ENCODE results near the gene HLCS.

HLCS gene

DNA sequence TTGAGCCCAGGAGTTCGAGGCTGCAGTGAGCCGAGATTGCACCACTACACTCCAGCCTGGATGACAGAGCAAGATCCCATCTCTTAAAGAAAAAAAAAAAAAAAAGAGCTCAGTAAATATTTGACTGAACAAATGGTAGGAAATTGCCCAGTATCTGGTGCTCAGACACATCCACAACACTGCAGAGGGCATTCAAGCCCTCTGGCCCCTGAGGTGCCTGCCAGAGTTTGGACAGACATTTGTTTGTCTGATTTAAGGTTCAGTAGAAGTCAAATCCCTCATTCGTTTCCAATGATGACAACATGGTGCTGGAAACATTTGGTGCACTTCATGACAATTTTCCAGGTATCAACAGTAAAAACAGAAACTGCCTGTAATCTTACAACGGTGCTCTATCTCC lies 86.6 kb downstream of the HLCS start:
- DNase-seq = no peak

GRCh38 chr21:36877741-36878140 lies 88.7 kb downstream of the HLCS start:
- no peak for DNase-seq

GRCh38 chr21:36874665-36875064 lies 91.8 kb downstream of the HLCS start:
- DNase-seq = no peak

DNA sequence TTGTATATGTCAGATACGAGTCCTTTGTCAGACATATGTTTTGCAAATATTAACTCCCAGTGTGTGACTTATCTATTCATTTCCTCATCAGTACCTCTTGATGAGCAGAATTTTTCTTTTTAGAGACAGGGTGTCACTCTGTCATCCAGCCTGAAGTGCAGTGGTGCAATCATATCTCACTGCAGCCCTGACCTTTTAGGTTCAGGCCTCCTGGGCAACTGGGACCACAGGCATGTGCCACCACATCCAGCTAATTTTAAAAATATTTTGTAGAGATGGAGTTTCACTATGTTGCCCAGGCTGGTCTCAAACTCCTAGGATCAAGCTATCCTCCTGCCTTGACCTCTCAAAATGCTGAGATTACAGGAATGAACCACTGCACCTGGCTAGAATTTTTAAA lies 93.0 kb downstream of the HLCS start:
- DNase-seq = no peak

DNA sequence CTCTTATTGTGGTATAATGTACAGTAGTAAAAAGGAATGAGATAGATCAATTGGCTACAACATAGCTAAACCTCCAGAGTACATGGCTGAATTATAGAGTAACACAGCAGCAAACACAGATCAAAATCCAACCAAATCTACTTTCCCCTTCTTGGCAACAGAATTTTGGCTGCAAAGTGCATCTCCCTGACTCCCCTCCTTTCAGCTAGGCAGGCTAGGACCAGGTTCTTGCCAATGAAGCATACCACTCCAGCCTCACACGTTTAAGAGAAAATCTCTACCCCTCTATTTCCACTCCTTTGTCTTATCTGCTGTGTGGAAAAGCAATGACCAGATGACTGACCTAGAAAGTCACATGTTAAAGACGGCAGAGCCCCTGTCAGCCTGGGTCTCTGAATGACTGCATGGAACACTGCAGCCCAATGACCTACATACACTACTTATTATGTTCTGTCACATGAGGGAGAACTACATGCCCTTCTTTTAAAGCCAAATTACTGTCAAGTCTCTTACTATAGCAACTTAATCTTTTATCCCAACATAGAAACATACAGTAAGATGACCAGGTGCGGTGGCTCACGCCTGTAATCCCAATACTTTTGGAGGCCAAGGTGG lies 99.1 kb downstream of the HLCS start:
- DNase-seq = no peak

- no peak for DNase-seq
Measured at GRCh38 chr21:36866419-36866818, 100.0 kb downstream of the HLCS start.

DNA sequence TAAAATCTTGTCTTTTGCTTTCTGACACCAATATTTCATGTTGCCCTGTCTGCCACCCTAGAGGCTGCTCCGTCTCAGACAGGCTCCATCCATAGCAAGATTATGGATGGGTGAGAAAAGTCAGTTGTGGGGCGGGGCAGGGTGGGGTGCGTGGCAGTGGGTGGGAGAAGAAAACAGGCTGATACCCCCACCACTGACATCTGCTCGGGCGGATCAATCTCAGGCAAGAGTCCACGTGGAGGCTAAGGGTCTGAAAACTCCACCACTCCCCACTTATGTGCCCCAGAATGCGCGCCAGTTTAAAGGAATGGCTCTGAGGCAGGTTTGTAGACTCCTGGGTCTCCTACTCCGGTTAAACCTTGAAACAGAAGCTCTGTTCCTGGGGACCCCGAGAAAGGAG lies 101.5 kb downstream of the HLCS start:
- DNase-seq = no peak

DNA sequence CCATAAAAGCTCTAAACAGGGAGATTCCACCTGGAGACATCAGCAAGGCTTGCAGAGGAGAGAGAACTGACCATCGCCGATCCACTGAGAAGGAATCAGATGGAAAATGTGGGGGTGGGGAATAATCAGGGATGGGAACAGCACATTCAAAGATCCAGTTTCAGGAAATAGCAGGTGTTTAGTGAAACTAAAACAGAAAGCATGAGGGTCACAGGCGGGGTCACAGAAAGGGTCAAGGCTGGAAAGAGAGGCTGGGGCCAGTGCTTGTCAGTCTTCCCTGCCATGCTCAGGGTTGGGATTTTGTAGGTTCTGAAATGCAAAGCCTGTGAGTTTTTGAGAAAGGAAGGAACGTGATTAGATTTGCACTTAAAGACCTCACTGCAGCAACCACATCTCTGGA lies 103.2 kb downstream of the HLCS start:
- DNase-seq = no peak

DNA sequence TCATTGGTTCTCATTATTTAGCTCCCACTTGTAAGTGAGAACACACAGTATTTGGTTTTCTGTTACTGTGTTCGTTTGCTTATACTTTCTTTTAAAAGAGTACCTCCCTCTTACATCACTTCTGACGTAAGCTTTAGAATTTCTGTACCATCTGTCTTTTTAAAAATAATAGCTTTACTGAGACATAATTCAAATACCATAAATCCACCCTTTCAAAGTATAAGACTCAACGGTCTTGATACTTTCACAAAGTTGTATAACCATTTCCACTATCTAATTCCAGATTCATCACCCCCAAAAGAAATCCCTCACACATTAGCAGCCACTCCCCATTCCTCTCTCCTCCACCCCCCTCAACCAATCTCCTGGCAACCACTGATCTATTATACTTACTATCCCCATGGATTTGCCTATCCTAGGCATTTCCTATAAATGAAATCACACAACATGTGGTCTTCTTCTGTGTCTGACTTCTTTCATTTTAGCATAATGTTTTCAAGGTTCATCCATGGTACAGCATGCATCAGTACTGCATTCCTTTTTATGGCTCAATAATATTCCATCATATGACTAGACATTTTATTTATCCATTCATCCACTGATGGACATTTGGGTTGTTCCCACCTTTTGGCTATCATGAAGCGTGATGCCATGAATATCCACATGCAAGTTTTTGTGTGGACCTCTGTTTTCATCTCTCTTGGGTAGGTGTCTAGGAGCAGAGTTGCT lies 104.7 kb downstream of the HLCS start:
- DNase-seq = no peak

DNA sequence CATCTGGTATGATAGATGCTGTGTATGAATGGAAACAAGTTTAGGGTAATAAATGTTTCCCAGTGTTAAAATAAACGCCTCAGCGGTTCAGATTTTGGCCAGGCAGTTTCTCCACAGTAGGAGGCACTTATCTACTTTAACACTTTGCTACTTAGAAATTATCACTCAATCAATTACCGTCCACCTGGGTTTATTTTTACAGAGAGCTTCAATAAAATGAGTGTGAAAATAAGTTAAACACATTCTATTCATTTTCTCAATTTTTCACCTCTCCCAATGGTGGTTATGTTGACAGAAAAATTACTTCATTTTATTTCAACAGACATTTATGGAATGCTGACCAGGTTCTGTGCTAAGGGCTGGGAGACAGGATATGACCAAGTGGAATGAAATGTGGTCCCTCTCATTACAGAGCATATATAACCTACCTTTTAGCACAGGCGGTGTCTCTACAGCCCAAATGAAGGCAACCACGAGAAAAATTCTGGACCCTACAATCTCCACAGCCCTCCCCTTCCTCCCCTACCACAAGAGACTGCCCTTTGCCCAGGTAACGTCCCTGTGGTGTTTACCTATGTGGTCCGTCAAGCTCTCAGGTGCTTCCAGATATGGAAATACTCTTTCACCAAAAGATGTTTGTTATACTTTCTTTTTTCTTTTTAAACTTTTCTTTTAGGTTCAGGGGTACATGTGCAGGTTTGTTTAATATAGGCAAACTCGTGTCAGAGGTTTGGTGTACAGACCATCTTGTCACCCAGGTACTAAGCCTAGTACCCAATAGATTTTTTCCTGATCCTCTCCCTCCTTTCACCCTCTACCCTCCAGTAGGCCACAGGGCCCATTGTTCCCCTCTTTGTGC lies 105.5 kb downstream of the HLCS start:
- DNase-seq = no peak

DNA sequence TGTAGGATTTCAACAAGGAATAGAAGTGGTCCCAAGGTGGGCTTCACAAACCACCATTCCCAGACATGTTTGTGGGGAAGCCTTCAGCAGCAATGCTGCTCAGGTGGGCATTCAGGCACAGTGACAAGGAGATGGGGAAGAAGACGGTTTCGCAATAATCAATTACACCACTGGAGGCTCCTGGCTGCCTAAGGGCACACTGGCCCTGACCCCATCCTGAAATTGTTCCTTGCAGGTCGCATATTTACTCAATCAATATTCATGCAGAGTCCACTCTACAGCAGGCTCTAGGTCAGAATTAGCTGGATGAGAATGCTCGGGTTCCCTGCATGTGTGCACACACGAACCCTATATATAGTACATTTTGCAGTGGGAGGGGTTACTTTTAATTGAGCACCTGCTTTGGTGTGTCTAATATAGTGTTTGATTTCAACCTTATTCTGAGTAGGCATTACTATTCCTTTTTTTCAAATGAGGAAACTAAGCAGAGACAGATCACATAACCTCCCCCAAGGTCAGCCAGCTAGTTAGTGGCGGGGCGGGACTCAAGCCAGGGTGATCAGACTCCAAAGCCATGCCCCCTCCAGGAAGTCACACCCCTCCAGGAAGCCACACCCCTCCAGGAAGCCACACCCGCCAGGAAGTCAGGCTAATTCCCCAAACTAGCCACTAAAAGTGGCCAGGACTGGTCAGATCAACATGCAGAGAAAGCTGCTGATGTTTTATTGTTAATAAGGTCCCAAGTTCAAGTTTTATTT lies 106.5 kb downstream of the HLCS start:
- DNase-seq = peak; percentile 23 to 37

DNA sequence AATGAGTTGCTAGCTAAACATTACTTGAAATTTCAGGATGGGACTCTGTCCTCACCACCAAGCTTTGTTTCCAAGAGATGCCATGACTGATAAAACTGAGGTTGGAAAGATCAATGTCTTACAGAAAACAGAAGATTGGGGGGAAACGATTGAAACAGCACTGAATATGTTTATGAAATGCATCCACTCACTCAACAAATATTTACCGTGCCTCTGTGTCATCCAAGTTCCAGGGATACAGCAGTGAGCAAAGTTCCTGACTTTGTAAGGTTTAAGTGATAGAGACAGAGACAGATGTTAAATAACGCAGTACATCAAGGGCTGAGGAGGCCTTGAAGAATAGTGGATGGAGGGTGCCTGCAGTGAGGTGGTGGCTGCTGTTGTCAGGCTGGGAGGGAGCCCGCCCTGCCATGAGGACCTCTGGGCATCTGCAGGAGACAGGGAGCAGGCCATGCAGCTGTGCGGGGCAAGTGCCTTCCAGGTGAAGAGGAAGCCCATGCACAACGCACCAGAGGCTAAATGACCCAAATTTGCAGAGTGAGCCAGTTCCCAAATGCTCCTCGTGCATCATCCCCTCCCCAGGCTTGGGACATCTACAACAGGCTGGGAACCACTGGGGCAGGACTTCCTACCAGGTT lies 108.0 kb downstream of the HLCS start:
- no peak for DNase-seq

DNA sequence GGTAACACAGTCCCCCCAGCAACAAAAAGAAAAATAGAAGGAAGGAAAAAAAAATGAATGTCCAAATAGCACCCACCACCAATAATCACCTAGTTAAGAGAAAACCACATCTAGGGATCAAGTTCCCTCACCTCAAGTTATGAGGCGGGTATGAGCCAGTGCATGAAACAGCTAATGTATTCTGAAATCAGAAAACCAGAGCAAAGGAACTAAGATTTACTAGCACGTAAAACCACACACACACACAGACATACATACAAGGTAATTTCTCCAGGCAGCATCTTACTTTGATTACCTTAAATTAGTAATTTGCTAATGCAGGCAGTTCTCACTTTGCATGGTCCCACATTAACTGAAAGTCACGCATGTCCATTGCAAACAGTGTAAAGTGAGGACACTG lies 109.8 kb downstream of the HLCS start:
- no peak for DNase-seq

- no peak for DNase-seq
Measured at GRCh38 chr21:36854391-36854790, 112.1 kb downstream of the HLCS start.

- DNase-seq = no peak
Measured at GRCh38 chr21:36852864-36853263, 113.6 kb downstream of the HLCS start.

DNA sequence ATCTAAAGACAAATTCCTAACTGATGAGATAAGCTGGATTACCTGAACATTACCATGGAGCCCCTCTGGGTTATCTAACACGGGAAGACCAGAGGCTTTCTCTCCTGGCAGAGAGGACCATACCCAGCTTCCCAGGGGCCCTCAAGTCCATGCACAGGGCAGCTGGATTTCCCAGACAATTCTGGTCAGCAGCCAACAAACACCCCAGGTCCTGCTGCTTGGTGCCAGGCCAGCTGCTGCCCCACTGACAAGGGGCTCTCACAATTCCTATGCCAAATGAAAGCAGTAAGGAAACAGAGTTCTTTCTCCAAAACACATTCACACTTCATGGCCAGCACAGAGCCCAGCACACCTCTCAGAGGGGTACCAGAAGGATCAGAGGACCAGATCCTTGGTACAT lies 114.2 kb downstream of the HLCS start:
- DNase-seq = no peak

DNA sequence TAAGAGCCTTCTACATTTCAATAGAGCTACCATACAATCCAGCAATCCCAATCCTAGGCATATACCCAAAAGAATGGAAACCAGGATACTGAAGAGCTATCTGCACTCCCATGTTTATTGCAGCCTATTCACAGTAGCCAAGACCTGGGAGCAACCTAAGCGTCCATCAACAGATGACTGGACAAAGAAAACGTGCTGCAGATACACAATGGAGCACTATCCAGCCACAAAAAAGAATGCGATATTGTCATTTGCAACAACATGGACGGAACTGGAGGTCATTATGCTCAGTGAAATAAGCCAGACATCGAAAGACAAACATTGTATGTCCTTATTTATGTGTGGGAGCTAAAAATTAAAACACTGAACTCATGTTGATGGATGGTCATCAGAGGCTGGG lies 115.3 kb downstream of the HLCS start:
- DNase-seq = no peak

DNA sequence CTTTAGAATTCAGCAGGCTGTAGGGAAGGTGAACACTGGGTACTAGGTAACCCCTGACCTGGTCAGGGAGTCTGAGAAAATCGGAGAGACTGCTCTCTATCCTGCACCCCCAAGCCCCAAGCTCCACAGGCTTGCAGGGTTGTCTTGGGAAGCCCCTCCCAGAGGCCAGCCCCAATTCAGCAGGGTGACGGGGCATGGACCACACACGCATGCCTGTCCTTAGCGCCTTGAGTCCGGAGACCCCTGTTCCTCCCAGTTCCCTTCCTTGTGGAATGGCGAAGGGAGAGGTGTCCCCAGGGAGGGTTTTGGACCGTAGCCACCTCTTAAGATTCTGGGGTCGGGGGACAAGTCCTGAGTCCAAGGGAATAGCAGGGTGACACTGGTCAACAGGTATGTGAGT lies 116.1 kb downstream of the HLCS start:
- no peak for DNase-seq

- no peak for DNase-seq
Measured at GRCh38 chr21:36849461-36850105, 116.9 kb downstream of the HLCS start.

GRCh38 chr21:36848730-36849274 lies 117.7 kb downstream of the HLCS start:
- DNase-seq = no peak

DNA sequence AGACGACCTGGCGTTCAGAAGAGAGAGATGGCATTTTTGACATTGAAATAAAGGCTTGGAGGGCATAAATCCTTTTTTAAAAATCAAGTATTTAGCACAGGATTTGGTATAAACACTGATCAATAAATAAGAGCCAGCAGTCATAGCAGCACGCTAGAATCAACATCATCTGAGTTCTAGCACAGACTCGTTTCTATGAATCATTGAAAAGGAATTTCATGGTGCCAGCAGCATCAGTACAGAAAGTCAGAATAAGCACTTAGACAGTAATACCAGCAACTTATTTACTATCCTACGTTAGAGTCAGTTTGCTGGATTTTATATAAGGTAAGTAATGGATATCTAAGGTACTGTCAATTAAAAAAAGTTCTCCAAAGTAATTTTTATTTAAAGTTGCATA lies 119.3 kb downstream of the HLCS start:
- DNase-seq = no peak

DNA sequence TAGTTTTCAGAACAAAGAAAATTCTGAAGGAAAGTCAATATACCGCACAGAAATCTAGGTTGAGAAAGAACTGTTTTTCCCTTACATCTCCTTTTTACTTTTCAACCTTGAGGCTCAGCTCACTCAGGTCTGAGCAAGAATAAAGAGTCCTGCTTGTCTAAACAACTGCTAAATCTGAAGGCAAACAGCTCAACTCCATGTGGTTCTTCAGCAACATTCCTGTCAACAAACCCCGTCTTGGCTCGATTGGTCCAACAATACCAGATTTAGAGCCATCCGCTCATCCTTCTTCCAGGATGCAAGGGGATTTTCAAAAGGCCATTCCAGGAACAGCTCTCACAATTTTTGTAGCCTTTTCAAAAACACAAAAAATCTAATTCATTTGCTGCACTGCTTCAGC lies 119.8 kb downstream of the HLCS start:
- no peak for DNase-seq
